Activated naive CD8-positive, alpha-beta T cell treated with anti-CD3 and anti-CD28 coated beads for 36 hours (primary cell): ENCODE results near the gene EID1. TPM values are rescaled to one million over a fixed set of nuclear protein-coding genes. Genes with fewer than 3 reads are reported as not detected.
"Not testable (repeated sequence)": the region's sequence is repeated elsewhere in the genome, so short reads cannot be mapped to it uniquely, and the experiment has no call there.

ENCODE experiments used
- DNase-seq: peaks from one replicate; pipeline ENCODE4 v3.0.0; 2021
- H3K27ac Mint-ChIP-seq: one replicate; pipeline ENCODE4 v1.8.0; 2022; ENCODE audit warnings: mild to moderate bottlenecking, moderate library complexity, mixed read lengths
- H3K27me3 Mint-ChIP-seq: one replicate; pipeline ENCODE4 v1.8.0; 2022; ENCODE audit warnings: mild to moderate bottlenecking, mixed read lengths
- H3K36me3 Mint-ChIP-seq: one replicate; pipeline ENCODE4 v1.8.0; 2021; ENCODE audit warnings: mild to moderate bottlenecking, mixed read lengths
- H3K4me1 Mint-ChIP-seq: one replicate; pipeline ENCODE4 v1.8.0; 2021; ENCODE audit warnings: mixed read lengths
- H3K4me3 Mint-ChIP-seq: one replicate; pipeline ENCODE4 v1.8.0; 2022; ENCODE audit warnings: mild to moderate bottlenecking, moderate library complexity, mixed read lengths
- H3K9me3 Mint-ChIP-seq: one replicate; pipeline ENCODE4 v1.8.0; 2022; ENCODE audit warnings: mixed read lengths
- total RNA-seq, 2 experiments: library from RNA; stranded (reverse); gene quantifications; one replicate each; pipeline ENCODE4 v1.2.3, GENCODE V29; 2021

EID1 gene, protein sequence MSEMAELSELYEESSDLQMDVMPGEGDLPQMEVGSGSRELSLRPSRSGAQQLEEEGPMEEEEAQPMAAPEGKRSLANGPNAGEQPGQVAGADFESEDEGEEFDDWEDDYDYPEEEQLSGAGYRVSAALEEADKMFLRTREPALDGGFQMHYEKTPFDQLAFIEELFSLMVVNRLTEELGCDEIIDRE
- total RNA-seq, result 100 to 1,000 TPM; 100 to 103 TPM

- peak; percentile 93 for DNase-seq
- H3K36me3 Mint-ChIP-seq, result peaks cover 31% of the 10 kb centered on the region
- peaks cover 20% of the 10 kb centered on the region for H3K4me1 Mint-ChIP-seq
- peaks cover 7% of the 10 kb centered on the region for H3K9me3 Mint-ChIP-seq
- peaks cover 18% of the 10 kb centered on the region for H3K27me3 Mint-ChIP-seq
- H3K4me3 Mint-ChIP-seq, result peak within 1 kb of the TSS; percentile 97
- peak within 1 kb of the TSS; percentile 97 for H3K27ac Mint-ChIP-seq
Measured at GRCh38 chr15:48877630-48878595, at the start of gene EID1. Gene EID1, plus strand, starts transcription at chr15:48878134. Its CDS starts 43 bp downstream, at chr15:48878177.

DNA sequence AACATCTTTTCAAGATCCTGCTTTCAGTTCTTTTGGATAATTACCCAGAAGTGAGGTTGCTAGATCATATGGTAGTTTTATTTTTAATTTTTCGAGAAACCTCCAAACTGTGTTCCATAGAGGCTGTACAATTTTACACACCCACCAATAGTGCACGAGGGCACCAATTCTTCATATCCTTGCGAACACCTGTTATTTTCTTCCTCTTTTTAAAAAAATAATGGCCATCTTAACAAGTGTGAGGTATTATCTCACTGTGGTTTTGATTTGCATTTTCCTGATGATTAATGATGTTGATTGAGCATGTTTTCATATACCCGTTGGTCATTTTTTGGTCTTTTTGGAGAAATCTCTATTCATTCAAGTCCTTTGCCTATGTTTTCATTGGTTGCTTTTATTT, 49.5 kb upstream of the EID1 start:
- H3K27ac Mint-ChIP-seq, result no peak overlapping the region
- H3K4me3 Mint-ChIP-seq, result no peak overlapping the region
- H3K9me3 Mint-ChIP-seq, result peaks cover 11% of the 10 kb centered on the region
- no peak for DNase-seq
- peaks cover 4% of the 10 kb centered on the region for H3K36me3 Mint-ChIP-seq
- peaks cover 4% of the 10 kb centered on the region for H3K27me3 Mint-ChIP-seq
- H3K4me1 Mint-ChIP-seq, result peaks cover 5% of the 10 kb centered on the region

DNA sequence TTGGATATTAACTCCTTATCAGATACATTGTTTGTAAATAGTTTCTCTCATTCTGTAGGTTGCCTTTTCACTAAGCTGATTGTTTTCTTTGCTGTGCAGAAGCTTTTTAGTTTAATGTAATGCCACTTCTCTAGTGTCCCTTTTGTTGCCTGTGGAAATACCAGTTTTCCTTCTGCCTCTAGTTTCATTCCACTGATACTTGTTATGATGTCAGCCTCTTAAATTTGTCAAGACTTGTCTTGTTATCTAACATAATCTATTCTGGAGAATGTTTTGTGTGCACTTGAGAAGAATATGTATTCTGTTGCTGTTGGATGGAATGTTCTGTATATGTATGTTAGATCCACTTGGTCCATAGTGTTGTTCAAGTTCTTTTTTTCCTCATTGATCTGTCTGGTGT, 49.0 kb upstream of the EID1 start:
- no peak overlapping the region for H3K4me3 Mint-ChIP-seq
- H3K27me3 Mint-ChIP-seq, result peaks cover 4% of the 10 kb centered on the region
- no peak overlapping the region for H3K27ac Mint-ChIP-seq
- peaks cover 12% of the 10 kb centered on the region for H3K9me3 Mint-ChIP-seq
- no peak for DNase-seq
- peaks cover 6% of the 10 kb centered on the region for H3K36me3 Mint-ChIP-seq
- peaks cover 5% of the 10 kb centered on the region for H3K4me1 Mint-ChIP-seq

GRCh38 chr15:48832648-48833047, 45.3 kb upstream of the EID1 start:
- Mint-ChIP-seq H3K4me1 (no peaks in the 10 kb centered on the region), H3K27ac (no peak overlapping the region), H3K4me3 (no peak overlapping the region), H3K36me3 (peaks cover 6% of the 10 kb centered on the region), H3K27me3 (peaks cover 7% of the 10 kb centered on the region), H3K9me3 (peaks cover 14% of the 10 kb centered on the region)
- DNase-seq, result no peak

DNA sequence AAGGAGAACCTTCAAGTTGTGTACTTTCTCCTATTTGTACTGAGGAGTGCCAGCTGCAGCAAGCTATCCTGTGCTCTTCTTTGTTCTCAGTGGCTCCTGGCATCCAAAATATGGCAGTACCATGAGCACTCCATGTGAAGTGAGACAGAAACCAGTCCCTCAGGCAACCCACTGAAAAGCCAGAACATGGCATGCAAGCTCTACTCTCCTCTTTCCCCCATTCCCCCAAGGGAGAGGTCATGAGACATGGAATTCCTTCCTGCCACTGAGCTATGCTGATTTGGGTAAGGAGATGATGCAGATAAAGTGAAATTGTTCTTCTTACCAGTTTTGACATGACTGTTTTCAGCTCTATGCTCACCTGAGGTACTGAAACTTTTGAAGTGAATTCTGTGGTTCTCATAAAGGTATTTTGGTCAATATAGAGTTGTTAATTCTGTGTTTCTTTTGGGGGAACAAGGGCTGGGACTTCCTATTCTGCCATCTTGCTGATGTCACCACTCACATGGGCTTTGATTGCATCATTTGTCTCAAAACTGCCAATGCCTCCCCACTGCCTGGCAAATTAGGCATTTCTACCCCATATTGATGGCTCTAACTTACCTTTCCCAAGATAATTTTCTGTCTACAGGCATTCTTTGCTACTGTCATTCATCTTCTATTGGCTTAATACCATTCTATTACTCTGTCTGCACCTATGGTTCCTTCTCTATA, 44.3 kb upstream of the EID1 start:
- Mint-ChIP-seq H3K27me3 (peaks cover 7% of the 10 kb centered on the region), H3K9me3 (peaks cover 14% of the 10 kb centered on the region), H3K36me3 (peaks cover 6% of the 10 kb centered on the region), H3K27ac (no peak overlapping the region), H3K4me3 (no peak overlapping the region), H3K4me1 (no peaks in the 10 kb centered on the region)
- no peak for DNase-seq

DNA sequence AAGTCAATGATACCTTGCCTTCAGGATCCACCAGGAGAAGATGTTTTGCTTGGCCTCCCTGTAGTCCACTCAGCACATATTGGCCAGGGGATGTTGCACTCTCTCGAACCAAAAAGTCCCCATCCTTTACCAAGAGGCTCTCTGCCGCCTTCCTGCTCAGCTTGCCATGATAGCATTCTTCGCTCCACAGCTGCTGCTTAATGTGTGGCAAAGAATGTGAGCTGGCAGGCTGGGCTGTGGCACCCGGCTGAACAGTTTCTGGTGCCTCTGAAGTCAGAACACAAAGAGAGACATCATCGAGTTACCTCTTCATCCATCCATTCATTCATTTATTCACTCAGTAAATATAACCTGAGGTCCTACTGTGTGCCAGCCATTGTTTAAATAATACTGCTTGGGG, 43.2 kb upstream of the EID1 start:
- Mint-ChIP-seq H3K4me1 (no peaks in the 10 kb centered on the region), H3K27me3 (peaks cover 7% of the 10 kb centered on the region), H3K27ac (no peak overlapping the region), H3K36me3 (peaks cover 6% of the 10 kb centered on the region), H3K4me3 (no peak overlapping the region), H3K9me3 (peaks cover 14% of the 10 kb centered on the region)
- no peak for DNase-seq

- no peak for DNase-seq
- Mint-ChIP-seq H3K9me3 (peaks cover 2% of the 10 kb centered on the region), H3K36me3 (peaks cover 1% of the 10 kb centered on the region), H3K27me3 (no peaks in the 10 kb centered on the region), H3K4me3 (no peak overlapping the region), H3K27ac (no peak overlapping the region), H3K4me1 (no peaks in the 10 kb centered on the region)
Measured at GRCh38 chr15:48842501-48842900, 35.4 kb upstream of the EID1 start.

DNA sequence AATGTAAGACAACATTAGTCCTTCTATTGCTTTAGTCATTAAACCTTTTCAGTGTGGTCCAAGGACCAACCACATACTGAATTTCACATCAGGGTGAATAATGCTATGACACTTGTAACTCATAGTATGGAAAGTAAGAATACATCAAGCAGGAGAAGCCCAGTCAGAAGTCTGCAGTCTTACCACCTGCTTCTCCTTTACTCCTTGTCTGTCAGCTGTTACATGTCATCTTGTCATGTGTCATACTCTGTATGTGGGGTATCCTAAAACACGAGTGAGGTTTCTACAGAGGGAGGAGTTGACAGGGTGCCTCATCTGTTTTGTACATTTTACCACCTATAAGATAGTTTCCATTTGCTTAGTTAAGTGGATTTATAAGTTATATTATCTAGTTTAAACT, 32.8 kb upstream of the EID1 start:
- H3K27ac Mint-ChIP-seq, result no peak overlapping the region
- H3K4me1 Mint-ChIP-seq, result no peaks in the 10 kb centered on the region
- peaks cover 1% of the 10 kb centered on the region for H3K36me3 Mint-ChIP-seq

GRCh38 chr15:48850648-48851047, 27.3 kb upstream of the EID1 start:
- H3K9me3 Mint-ChIP-seq, result no peaks in the 10 kb centered on the region
- no peaks in the 10 kb centered on the region for H3K4me1 Mint-ChIP-seq
- H3K4me3 Mint-ChIP-seq, result no peak overlapping the region
- no peak overlapping the region for H3K27ac Mint-ChIP-seq
- DNase-seq, result no peak
- H3K27me3 Mint-ChIP-seq, result peaks cover 11% of the 10 kb centered on the region
- no peaks in the 10 kb centered on the region for H3K36me3 Mint-ChIP-seq

More for the DNA sequence above, 32.8 kb upstream of the EID1 start:
- peaks cover 4% of the 10 kb centered on the region for H3K27me3 Mint-ChIP-seq
- H3K9me3 Mint-ChIP-seq, result peaks cover 2% of the 10 kb centered on the region
- DNase-seq, result no peak
- no peak overlapping the region for H3K4me3 Mint-ChIP-seq

DNA sequence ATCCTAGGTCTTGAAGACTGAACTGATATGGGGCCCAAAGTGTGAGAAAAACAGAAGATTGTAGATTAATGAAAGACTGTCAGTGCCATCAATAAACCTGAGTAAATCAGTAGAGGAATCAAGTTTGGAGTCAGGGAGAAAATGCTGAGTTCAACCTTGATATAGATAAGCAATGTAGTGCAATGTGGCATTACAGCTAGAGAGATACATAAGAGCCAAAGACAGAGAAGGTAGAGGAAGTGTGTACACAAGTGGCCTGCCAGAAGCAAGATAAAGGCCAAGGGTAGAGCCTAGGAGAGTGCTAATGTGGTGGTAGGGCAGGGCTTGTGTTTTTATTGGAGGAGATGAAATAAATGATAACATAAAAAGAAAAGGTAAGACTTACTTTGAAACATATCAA, 26.0 kb upstream of the EID1 start:
- Mint-ChIP-seq H3K27ac (no peak overlapping the region), H3K4me1 (no peaks in the 10 kb centered on the region), H3K27me3 (peaks cover 11% of the 10 kb centered on the region), H3K9me3 (no peaks in the 10 kb centered on the region), H3K36me3 (no peaks in the 10 kb centered on the region), H3K4me3 (no peak overlapping the region)
- DNase-seq, result no peak

GRCh38 chr15:48854434-48854833, 23.5 kb upstream of the EID1 start:
- not testable (repeated sequence) for H3K27me3 Mint-ChIP-seq, H3K4me3 Mint-ChIP-seq, H3K36me3 Mint-ChIP-seq, DNase-seq, H3K4me1 Mint-ChIP-seq, H3K9me3 Mint-ChIP-seq, H3K27ac Mint-ChIP-seq

DNA sequence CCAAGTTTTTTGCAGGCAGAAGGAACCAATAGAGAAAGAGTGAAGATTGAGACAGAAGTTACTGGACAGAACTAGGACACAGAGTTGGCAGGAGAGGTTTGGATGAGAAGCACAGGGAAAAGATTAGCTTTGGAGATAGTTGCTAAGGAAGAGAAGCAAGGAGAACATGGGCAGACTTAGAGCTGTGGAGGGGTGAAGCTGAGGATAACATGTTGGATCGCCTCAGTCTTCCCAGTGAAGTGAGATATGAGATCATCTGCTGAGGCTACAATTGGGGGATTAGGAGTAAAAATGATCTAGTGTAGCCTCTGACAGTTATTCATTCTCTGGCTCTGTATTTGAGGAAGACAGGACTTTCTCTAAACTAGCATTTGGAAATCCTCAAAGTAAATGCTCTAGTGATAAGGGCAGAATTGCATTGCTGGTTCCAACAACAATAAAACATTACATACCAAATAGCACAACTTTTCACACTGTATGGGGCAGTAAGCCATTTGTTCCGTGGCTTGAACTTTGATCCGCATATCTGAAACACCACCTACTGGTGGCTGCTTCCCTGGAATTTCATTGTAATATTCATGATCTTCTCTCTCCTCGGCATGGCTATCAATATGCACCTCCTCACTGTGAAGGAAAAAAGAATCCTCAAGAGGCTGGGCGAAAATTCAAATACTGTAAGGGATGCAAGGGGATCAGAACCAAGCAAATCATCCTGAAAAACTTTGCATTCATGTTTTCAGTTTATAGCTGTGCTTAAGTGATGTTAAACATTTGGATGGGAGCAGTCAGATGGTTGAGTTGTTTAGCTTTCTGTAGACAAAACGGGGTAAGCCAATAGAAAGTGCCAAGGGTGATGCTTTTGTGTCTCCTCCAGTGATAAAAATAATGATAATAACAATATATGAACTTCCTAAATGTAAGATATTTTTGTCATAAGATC, 22.2 kb upstream of the EID1 start:
- Mint-ChIP-seq H3K9me3 (no peaks in the 10 kb centered on the region), H3K36me3 (no peaks in the 10 kb centered on the region), H3K27me3 (peaks cover 7% of the 10 kb centered on the region), H3K27ac (no peak overlapping the region), H3K4me1 (peaks cover 4% of the 10 kb centered on the region), H3K4me3 (no peak overlapping the region)
- DNase-seq, result no peak

- no peak overlapping the region for H3K27ac Mint-ChIP-seq
- no peaks in the 10 kb centered on the region for H3K36me3 Mint-ChIP-seq
- H3K4me1 Mint-ChIP-seq, result peaks cover 4% of the 10 kb centered on the region
- H3K4me3 Mint-ChIP-seq, result no peak overlapping the region
- peaks cover 7% of the 10 kb centered on the region for H3K27me3 Mint-ChIP-seq
- DNase-seq, result no peak
- H3K9me3 Mint-ChIP-seq, result no peaks in the 10 kb centered on the region
Measured at GRCh38 chr15:48856942-48857341, 21.0 kb upstream of the EID1 start.

GRCh38 chr15:48858401-48858800, 19.5 kb upstream of the EID1 start:
- DNase-seq, result no peak
- Mint-ChIP-seq H3K36me3 (no peaks in the 10 kb centered on the region), H3K27ac (no peak overlapping the region), H3K4me1 (peaks cover 11% of the 10 kb centered on the region), H3K9me3 (no peaks in the 10 kb centered on the region), H3K4me3 (no peak overlapping the region), H3K27me3 (peaks cover 7% of the 10 kb centered on the region)
